Loucy (cell line): ENCODE measurements around the gene SMIM17.

ENCODE experiments used
- CTCF ChIP-seq: fragments of 200-600 bp; sonication (generic); conservative IDR thresholded peaks from 2 replicates; pipeline ENCODE4 v1.5.1; 2014; ENCODE audit warnings: mild to moderate bottlenecking, antibody characterized with exemption, low read length
- EZH2phosphoT487 ChIP-seq: fragments of 200-600 bp; IDR thresholded peaks from 2 replicates; pipeline ENCODE4 v1.6.1; 2018; ENCODE audit warnings: antibody characterized with exemption, mild to moderate bottlenecking, moderate library complexity, borderline replicate concordance

- TF ChIP-seq CTCF = no peak
- no peak for TF ChIP-seq EZH2phosphoT487
Measured at GRCh38 chr19:56668676-56669075, 25.7 kb downstream of the SMIM17 start.
